HG02588 (cell line): ENCODE data around the gene NAA80.

Source experiments
- ATAC-seq: cut with Tn5 transposase; IDR thresholded peaks from one replicate; pipeline ENCODE4 v1.9.1; 2021; ENCODE audit warnings: mild to moderate bottlenecking, moderate library complexity; ENCODE audit not compliant: unreplicated experiment

NAA80 gene

GRCh38 chr3:50298836-50299637 is at the start of gene NAA80, which contains the start of gene HYAL3:
Gene NAA80 (minus strand): TSS chr3:50299405. CDS start chr3:50297463, 1,942 bp downstream.
Gene HYAL3 (minus strand): TSS chr3:50299405. CDS start chr3:50295602, 3,803 bp downstream.
- peak; percentile 86 for ATAC-seq

- no peak for ATAC-seq
Measured at GRCh38 chr3:50347187-50347813, 48.1 kb upstream of the NAA80 start.

- no peak for ATAC-seq
Measured at GRCh38 chr3:50345586-50346234, 46.5 kb upstream of the NAA80 start, which contains the start of gene ZMYND10. Gene ZMYND10 (minus strand): TSS chr3:50345732. CDS start chr3:50345579, 153 bp downstream.

GRCh38 chr3:50345008-50345407 is 45.8 kb upstream of the NAA80 start:
- no peak for ATAC-seq

- no peak for ATAC-seq
Measured at GRCh38 chr3:50342813-50343633, 43.8 kb upstream of the NAA80 start.

GRCh38 chr3:50341996-50342650 is 42.9 kb upstream of the NAA80 start:
- ATAC-seq: no peak

GRCh38 chr3:50341537-50341936 is 42.3 kb upstream of the NAA80 start:
- ATAC-seq: no peak

GRCh38 chr3:50340448-50341329 is 41.5 kb upstream of the NAA80 start, which contains the start of gene RASSF1:
Gene RASSF1 (minus strand): TSS chr3:50340836. CDS start chr3:50340805, 31 bp downstream.
- no peak for ATAC-seq

GRCh38 chr3:50340147-50340447 is 40.9 kb upstream of the NAA80 start:
- no peak for ATAC-seq

- no peak for ATAC-seq
Measured at GRCh38 chr3:50339485-50340146, 40.4 kb upstream of the NAA80 start.

GRCh38 chr3:50338965-50339364 is 39.8 kb upstream of the NAA80 start:
- ATAC-seq: no peak

- peak; percentile 73 for ATAC-seq
Measured at GRCh38 chr3:50337175-50337861, 38.1 kb upstream of the NAA80 start.

GRCh38 chr3:50336452-50337174 is 37.4 kb upstream of the NAA80 start:
- peak; percentile 27 for ATAC-seq

- ATAC-seq: no peak
Measured at GRCh38 chr3:50334339-50335075, 35.3 kb upstream of the NAA80 start.

- ATAC-seq: no peak
Measured at GRCh38 chr3:50333744-50334328, 34.6 kb upstream of the NAA80 start.

GRCh38 chr3:50331364-50331907 is 32.2 kb upstream of the NAA80 start:
- ATAC-seq: no peak
